Epithelial cell of proximal tubule (primary cell): ENCODE measurements around the gene FBXO48. TPM values are rescaled to one million over a fixed set of nuclear protein-coding genes. Genes with fewer than 3 reads are reported as not detected.
A peak's percentile ranks its signal among the peaks of the same experiment; 100 is the strongest.

ENCODE experiments used
- DNase-seq: peaks from one replicate; pipeline ENCODE4 v3.0.0-alpha.2; 2011; ENCODE audit warnings: low read depth
- H3K4me3 ChIP-seq: 2 replicates; pipeline ENCODE4 v1.5.1; 2011; ENCODE audit warnings: low read depth, mild to moderate bottlenecking, low read length
- total RNA-seq: library from RNA; depleted of rRNA; stranded (reverse); fragments of >200 nt; gene quantifications from 2 replicates; pipeline ENCODE4 v1.2.3, GENCODE V29; 2015
- TF ChIP-seq, protein P1 (sequence below): conservative IDR thresholded peaks from 2 replicates; pipeline ENCODE4 v1.5.1; 2012; ENCODE audit warnings: low read depth, mild to moderate bottlenecking, low read length

The FBXO48 gene, protein sequence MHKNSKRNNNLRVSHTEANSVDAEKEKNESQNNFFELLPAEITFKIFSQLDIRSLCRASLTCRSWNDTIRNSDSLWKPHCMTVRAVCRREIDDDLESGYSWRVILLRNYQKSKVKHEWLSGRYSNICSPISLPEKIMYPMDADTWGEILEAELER
- 0.94 and 1.5 TPM in 2 replicates for total RNA-seq

DNA sequence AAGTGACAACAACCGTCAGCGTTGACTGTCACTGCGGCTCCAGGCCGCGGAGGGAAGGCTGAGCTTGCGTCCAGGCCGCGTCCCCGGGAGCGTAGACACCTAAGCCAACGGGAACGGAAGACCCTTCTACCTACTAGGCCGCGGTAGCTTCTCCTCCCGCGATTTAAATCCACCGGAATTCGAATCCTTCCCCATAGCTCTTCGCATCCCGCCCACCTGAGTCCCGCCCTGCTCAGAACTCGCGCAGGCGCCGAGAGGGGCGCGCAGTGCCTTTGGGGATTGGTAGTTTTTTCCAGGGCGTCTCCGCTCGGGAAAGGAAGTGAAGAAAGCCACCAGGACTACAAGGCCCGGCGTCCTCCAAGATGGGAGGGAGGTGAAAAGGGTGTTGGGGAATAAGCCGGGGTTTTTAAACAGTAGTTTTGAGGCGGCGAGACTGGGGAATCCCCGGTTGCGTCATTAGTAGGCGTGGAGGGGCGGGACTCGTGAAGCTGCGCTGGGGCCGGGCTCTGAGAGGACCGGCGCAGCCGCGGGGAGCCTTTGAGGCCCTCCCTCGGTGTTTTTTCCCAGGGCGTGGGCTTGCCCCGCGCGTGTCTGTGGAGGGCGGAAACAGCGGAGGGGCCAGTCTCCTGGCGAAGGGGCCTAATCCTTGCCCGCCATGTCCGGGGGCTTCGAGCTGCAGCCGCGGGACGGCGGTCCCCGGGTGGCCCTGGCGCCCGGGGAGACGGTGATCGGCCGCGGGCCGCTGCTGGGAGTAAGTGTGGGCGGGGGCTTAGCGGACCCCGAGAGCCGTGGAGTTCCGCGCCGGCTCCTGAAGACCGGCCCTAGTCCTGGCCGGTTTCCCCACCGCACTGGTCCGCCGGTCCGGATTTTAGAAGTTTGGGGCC lies at the start of gene FBXO48, which contains the start of gene APLF:
TSS of gene FBXO48 (minus strand) at position 218 of the 884 bp plus-strand sequence. CDS start 2,149 bp downstream, outside the sequence.
TSS of gene APLF (plus strand) at position 509 of the 884 bp plus-strand sequence. CDS start at position 656, 147 bp downstream.
- peak within 1 kb of the TSS; percentile 95 for H3K4me3 ChIP-seq
- TF ChIP-seq, protein P1, sequence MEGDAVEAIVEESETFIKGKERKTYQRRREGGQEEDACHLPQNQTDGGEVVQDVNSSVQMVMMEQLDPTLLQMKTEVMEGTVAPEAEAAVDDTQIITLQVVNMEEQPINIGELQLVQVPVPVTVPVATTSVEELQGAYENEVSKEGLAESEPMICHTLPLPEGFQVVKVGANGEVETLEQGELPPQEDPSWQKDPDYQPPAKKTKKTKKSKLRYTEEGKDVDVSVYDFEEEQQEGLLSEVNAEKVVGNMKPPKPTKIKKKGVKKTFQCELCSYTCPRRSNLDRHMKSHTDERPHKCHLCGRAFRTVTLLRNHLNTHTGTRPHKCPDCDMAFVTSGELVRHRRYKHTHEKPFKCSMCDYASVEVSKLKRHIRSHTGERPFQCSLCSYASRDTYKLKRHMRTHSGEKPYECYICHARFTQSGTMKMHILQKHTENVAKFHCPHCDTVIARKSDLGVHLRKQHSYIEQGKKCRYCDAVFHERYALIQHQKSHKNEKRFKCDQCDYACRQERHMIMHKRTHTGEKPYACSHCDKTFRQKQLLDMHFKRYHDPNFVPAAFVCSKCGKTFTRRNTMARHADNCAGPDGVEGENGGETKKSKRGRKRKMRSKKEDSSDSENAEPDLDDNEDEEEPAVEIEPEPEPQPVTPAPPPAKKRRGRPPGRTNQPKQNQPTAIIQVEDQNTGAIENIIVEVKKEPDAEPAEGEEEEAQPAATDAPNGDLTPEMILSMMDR = no peak
- peak; percentile 92 for DNase-seq

DNA sequence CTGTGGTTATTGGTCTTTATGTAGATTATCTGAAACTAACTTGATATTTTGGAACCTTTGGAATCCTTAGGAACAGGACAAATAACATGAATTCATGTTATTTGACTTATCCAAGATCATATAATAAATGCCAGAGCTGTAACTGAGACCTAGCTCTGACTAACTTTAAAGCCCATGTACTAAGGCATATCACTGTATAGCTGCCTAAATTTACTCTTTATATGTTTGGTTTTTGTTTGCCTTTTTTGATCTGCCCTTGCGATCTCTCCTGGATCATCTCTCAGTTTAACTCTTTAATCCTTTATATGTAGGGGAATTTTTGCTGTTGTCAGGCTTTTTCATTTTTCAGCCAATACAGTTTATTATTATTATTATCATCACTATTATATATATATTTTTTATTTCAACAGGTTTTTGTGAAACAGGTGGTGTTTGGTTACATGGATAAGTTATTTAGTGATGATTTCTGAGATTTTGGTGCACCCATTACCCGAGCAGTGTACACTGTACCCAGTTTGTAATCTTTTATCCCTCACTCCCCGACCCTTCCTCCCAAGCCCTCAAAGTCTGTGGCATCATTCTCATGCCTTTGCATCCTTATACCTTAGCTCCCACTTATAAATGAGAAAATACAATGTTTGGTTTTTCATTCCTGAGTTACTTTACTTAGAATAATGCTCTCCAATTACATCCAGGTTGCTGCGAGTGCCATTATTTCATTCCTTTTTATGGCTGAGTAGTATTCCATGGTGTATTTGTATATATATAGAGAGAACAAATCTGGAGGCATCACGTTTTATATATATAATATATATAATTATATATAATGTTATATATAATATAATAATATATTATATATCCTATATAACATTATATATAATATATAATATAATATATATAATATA lies 49.2 kb upstream of the FBXO48 start:
- TF ChIP-seq, protein P1 = no peak
- no peak for DNase-seq
- no peak overlapping the region for H3K4me3 ChIP-seq

DNA sequence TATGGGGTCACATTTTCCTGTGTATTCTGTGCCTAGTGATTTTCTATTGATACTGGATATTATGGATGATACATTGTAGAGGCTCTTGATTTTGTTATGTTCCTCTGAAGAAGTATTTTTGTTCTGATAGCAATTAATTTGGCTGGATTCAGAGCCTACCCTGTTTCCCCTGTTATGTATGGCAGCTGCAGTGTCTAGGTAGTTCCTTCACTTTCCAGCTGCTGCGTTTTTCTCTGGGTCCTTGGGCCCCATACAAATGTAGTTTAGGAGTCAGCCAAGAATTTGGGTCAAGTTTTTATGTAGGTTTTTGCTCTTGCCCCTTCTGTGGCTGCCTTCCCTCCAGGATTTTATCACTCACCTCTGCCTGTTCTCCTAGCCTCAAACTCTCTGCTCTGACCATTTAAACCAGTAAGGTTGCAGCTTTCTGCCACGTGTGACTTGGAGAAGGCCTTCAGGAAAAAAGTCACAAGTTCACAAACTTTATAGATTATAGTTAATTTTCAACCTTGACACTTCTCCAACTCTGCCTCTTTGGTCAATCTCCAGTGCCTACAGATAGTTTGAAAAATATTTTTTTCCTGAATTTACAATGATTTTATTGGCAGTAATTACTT lies 47.3 kb upstream of the FBXO48 start:
- no peak for DNase-seq
- TF ChIP-seq, protein P1 = no peak
- no peak overlapping the region for H3K4me3 ChIP-seq

DNA sequence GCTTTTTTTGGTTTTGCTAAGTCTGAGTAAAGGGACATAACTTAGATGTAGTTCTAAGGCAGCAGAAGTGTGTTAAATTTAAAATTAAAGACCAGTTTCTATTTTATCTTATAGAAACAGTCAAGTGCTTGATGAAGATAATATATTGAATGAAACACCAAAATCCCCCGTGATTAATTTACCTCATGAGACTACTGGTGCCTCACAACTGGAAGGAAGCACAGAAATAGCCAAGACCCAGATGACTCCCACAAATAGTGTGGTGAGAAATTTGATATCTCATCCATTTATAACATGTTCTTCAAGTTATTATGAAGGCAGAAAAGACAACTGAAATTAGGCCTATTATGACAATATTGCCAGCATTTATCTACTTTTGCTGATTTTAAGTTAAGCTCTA lies 45.9 kb upstream of the FBXO48 start:
- DNase-seq = no peak
- H3K4me3 ChIP-seq = no peak overlapping the region
- TF ChIP-seq, protein P1 = no peak

DNA sequence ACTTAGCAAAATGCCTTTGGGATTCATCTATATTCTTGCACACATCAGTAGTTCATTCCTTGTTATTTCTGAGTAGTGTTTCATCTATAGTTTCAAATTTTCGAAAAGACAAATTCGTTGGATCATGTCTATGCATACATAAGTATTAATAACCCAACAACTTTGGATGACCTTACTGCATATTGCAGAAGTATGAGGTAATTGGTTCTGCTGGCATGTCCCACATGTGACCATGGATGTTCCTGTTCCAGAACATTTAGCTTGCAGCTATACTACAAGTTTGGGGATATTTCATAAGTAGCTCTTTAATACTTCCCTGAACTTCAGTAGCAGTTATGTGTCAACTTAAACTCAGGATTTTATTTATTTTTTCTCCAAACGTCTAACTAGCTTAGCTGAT lies 45.2 kb upstream of the FBXO48 start:
- DNase-seq = no peak
- H3K4me3 ChIP-seq = no peak overlapping the region
- TF ChIP-seq, protein P1 = no peak

DNA sequence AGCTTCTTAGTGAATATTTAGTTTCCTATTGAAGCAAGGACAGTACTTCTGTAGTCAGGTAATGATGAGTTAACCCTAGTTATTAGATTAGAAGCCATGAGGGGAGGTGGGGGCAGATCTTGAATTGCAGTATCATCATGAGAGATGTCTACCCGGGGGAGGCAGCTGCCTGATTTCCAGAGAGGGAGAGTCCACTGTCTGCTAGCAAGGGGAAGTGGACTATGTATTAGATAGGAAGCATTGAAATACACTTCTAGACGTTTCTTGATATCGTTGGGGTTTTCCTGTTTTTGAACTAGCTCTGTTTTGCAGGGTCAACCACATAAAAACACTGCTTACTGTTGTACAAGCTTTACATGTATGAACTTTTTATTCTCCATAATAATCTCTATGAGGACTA lies 39.1 kb upstream of the FBXO48 start:
- DNase-seq = no peak
- TF ChIP-seq, protein P1 = no peak
- H3K4me3 ChIP-seq = no peak overlapping the region
